SK-N-MC (cell line): ENCODE results near the gene ENO2.

Source experiments
- EZH2 ChIP-seq: fragments of 200-600 bp; sonication (generic); IDR thresholded peaks from one replicate; pipeline ENCODE4 v1.6.1; 2017; ENCODE audit warnings: antibody characterized with exemption
- FOXP2 ChIP-seq: optimal IDR thresholded peaks from 2 replicates; pipeline ENCODE3; 2011; ENCODE audit warnings: mild to moderate bottlenecking, moderate library complexity; ENCODE audit not compliant: insufficient read depth; ENCODE audit errors: extremely low read length, control extremely low read depth
- POLR2AphosphoS5 ChIP-seq: IDR thresholded peaks from 2 replicates; pipeline ENCODE4 v1.6.1; 2012; ENCODE audit warnings: mild to moderate bottlenecking, low read depth, low read length, borderline replicate concordance

GRCh38 chr12:6970096-6970527, 55.7 kb downstream of the ENO2 start:
- TF ChIP-seq EZH2 (no peak), POLR2AphosphoS5 (no peak), FOXP2 (no peak)
